Measurements from ENCODE around the gene PRKG1. TPM values are rescaled to one million over a fixed set of nuclear protein-coding genes. Genes with fewer than 3 reads are reported as not detected.

Gene PRKG1
- total and polyA plus RNA-seq, 2 experiments from 2014 or later = 18.2 to 21.1 TPM

DNA sequence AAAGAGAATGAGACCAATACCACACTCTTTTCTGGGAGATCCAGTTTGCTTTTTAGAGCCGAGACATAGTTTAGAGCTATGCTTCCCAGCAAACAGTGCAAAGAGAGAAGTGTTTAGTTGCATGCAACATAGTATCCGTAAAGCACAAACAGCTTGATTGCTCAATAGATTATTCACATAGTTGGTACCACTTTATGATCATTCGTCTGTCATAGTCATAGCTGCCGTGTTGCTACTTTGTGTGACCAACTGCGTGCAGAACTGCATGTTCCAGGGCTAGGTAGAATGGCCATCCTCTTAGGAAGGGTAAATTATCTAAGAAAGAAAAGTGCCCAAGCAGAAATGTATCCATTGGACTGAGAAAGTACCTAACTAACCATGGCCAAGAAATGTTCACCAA, 1036.3 kb downstream of the PRKG1 start:
- Histone ChIP-seq H3K27me3 (ENCODE audit: insufficient read depth) (no peaks in the 10 kb centered on the region), H2AFZ (no peak overlapping the region), H3K4me2 (no peak overlapping the region), H3K36me3 (ENCODE audit: insufficient read depth) (no peaks in the 10 kb centered on the region), H3F3A (replicated peaks; ENCODE audit: low read depth) (no peaks in the 10 kb centered on the region), H4K20me1 (replicated peaks; ENCODE audit: insufficient read depth) (no peaks in the 10 kb centered on the region), H3K4me3 (no peak overlapping the region), H3K27ac (ENCODE audit: low read depth) (no peak overlapping the region), H3K9me2 (ENCODE audit: insufficient read depth) (no peaks in the 10 kb centered on the region), H3K4me1 (ENCODE audit: insufficient read depth) (peaks cover 8% of the 10 kb centered on the region; the same call in 1 of the 2 replicates), H3K79me2 (replicated peaks; ENCODE audit: insufficient read depth) (no peaks in the 10 kb centered on the region)
- Mint-ChIP-seq H3K4me3 (no peak overlapping the region), H3K27ac (no peak overlapping the region), H3K27me3 (ENCODE audit: insufficient read depth, low read depth, poor library complexity) (peaks cover 2% of the 10 kb centered on the region), H3K9me3 (no peaks in the 10 kb centered on the region), H3K36me3 (ENCODE audit: low read depth) (no peaks in the 10 kb centered on the region), H3K4me1 (peaks cover 18% of the 10 kb centered on the region)
- no peak for TF ChIP-seq EZH2 (IDR thresholded peaks at IDR 0.05; ENCODE audit: low read depth, unreplicated experiment)
- no peak for TF ChIP-seq POLR2AphosphoS5 (IDR thresholded peaks at IDR 0.05; ENCODE audit: low read depth)
- TF ChIP-seq STAT1 (IDR thresholded peaks at IDR 0.05; ENCODE audit: unreplicated experiment) = no peak
- TF ChIP-seq JUNB (IDR thresholded peaks at IDR 0.05; ENCODE audit: unreplicated experiment) = no peak
- TF ChIP-seq EZH2phosphoT487 (IDR thresholded peaks at IDR 0.05; ENCODE audit: unreplicated experiment) = no peak
- TF ChIP-seq, protein P1, sequence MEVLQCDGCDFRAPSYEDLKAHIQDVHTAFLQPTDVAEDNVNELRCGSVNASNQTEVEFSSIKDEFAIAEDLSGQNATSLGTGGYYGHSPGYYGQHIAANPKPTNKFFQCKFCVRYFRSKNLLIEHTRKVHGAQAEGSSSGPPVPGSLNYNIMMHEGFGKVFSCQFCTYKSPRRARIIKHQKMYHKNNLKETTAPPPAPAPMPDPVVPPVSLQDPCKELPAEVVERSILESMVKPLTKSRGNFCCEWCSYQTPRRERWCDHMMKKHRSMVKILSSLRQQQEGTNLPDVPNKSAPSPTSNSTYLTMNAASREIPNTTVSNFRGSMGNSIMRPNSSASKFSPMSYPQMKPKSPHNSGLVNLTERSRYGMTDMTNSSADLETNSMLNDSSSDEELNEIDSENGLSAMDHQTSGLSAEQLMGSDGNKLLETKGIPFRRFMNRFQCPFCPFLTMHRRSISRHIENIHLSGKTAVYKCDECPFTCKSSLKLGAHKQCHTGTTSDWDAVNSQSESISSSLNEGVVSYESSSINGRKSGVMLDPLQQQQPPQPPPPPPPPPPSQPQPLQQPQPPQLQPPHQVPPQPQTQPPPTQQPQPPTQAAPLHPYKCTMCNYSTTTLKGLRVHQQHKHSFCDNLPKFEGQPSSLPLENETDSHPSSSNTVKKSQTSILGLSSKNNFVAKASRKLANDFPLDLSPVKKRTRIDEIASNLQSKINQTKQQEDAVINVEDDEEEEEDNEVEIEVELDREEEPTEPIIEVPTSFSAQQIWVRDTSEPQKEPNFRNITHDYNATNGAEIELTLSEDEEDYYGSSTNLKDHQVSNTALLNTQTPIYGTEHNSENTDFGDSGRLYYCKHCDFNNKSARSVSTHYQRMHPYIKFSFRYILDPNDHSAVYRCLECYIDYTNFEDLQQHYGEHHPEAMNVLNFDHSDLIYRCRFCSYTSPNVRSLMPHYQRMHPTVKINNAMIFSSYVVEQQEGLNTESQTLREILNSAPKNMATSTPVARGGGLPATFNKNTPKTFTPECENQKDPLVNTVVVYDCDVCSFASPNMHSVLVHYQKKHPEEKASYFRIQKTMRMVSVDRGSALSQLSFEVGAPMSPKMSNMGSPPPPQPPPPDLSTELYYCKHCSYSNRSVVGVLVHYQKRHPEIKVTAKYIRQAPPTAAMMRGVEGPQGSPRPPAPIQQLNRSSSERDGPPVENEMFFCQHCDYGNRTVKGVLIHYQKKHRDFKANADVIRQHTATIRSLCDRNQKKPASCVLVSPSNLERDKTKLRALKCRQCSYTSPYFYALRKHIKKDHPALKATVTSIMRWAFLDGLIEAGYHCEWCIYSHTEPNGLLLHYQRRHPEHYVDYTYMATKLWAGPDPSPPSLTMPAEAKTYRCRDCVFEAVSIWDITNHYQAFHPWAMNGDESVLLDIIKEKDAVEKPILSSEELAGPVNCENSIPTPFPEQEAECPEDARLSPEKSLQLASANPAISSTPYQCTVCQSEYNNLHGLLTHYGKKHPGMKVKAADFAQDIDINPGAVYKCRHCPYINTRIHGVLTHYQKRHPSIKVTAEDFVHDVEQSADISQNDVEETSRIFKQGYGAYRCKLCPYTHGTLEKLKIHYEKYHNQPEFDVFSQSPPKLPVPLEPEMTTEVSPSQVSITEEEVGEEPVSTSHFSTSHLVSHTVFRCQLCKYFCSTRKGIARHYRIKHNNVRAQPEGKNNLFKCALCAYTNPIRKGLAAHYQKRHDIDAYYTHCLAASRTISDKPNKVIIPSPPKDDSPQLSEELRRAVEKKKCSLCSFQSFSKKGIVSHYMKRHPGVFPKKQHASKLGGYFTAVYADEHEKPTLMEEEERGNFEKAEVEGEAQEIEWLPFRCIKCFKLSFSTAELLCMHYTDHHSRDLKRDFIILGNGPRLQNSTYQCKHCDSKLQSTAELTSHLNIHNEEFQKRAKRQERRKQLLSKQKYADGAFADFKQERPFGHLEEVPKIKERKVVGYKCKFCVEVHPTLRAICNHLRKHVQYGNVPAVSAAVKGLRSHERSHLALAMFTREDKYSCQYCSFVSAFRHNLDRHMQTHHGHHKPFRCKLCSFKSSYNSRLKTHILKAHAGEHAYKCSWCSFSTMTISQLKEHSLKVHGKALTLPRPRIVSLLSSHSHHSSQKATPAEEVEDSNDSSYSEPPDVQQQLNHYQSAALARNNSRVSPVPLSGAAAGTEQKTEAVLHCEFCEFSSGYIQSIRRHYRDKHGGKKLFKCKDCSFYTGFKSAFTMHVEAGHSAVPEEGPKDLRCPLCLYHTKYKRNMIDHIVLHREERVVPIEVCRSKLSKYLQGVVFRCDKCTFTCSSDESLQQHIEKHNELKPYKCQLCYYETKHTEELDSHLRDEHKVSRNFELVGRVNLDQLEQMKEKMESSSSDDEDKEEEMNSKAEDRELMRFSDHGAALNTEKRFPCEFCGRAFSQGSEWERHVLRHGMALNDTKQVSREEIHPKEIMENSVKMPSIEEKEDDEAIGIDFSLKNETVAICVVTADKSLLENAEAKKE (CRISPR knock-in tag; IDR thresholded peaks at IDR 0.05) = no peak
- TF ChIP-seq, protein P2, sequence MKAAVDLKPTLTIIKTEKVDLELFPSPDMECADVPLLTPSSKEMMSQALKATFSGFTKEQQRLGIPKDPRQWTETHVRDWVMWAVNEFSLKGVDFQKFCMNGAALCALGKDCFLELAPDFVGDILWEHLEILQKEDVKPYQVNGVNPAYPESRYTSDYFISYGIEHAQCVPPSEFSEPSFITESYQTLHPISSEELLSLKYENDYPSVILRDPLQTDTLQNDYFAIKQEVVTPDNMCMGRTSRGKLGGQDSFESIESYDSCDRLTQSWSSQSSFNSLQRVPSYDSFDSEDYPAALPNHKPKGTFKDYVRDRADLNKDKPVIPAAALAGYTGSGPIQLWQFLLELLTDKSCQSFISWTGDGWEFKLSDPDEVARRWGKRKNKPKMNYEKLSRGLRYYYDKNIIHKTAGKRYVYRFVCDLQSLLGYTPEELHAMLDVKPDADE (IDR thresholded peaks at IDR 0.05) = no peak
- no peak for TF ChIP-seq ZNF114 (CRISPR knock-in tag; IDR thresholded peaks at IDR 0.05)
- TF ChIP-seq, protein P3, sequence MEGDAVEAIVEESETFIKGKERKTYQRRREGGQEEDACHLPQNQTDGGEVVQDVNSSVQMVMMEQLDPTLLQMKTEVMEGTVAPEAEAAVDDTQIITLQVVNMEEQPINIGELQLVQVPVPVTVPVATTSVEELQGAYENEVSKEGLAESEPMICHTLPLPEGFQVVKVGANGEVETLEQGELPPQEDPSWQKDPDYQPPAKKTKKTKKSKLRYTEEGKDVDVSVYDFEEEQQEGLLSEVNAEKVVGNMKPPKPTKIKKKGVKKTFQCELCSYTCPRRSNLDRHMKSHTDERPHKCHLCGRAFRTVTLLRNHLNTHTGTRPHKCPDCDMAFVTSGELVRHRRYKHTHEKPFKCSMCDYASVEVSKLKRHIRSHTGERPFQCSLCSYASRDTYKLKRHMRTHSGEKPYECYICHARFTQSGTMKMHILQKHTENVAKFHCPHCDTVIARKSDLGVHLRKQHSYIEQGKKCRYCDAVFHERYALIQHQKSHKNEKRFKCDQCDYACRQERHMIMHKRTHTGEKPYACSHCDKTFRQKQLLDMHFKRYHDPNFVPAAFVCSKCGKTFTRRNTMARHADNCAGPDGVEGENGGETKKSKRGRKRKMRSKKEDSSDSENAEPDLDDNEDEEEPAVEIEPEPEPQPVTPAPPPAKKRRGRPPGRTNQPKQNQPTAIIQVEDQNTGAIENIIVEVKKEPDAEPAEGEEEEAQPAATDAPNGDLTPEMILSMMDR (conservative IDR thresholded peaks at IDR 0.05; ENCODE audit: low read depth in 2 of 2) = no peak
- no peak for TF ChIP-seq CREB1 (CRISPR knock-in tag; IDR thresholded peaks at IDR 0.05; ENCODE audit: low read depth)
- TF ChIP-seq NANOG (IDR thresholded peaks at IDR 0.05; ENCODE audit: borderline replicate concordance) = no peak
- no peak for TF ChIP-seq ZNF331 (CRISPR knock-in tag; IDR thresholded peaks at IDR 0.05; ENCODE audit: low read depth)
- TF ChIP-seq, protein P4, sequence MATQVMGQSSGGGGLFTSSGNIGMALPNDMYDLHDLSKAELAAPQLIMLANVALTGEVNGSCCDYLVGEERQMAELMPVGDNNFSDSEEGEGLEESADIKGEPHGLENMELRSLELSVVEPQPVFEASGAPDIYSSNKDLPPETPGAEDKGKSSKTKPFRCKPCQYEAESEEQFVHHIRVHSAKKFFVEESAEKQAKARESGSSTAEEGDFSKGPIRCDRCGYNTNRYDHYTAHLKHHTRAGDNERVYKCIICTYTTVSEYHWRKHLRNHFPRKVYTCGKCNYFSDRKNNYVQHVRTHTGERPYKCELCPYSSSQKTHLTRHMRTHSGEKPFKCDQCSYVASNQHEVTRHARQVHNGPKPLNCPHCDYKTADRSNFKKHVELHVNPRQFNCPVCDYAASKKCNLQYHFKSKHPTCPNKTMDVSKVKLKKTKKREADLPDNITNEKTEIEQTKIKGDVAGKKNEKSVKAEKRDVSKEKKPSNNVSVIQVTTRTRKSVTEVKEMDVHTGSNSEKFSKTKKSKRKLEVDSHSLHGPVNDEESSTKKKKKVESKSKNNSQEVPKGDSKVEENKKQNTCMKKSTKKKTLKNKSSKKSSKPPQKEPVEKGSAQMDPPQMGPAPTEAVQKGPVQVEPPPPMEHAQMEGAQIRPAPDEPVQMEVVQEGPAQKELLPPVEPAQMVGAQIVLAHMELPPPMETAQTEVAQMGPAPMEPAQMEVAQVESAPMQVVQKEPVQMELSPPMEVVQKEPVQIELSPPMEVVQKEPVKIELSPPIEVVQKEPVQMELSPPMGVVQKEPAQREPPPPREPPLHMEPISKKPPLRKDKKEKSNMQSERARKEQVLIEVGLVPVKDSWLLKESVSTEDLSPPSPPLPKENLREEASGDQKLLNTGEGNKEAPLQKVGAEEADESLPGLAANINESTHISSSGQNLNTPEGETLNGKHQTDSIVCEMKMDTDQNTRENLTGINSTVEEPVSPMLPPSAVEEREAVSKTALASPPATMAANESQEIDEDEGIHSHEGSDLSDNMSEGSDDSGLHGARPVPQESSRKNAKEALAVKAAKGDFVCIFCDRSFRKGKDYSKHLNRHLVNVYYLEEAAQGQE (IDR thresholded peaks at IDR 0.05; ENCODE audit: unreplicated experiment) = no peak
- DNase-seq (ENCODE audit: low spot score) (no peak), ATAC-seq (no peak)

Data from GM23338 (cell line).